Germinal center (tissue), 1 donor: ENCODE data around the gene CRK.

Source experiments
- DNase-seq: peaks from one replicate; pipeline ENCODE4 v3.0.0; 2012; ENCODE audit warnings: mixed read lengths, low spot score

CRK gene

GRCh38 chr17:1455797-1456599, at the start of gene CRK:
Gene CRK (minus strand): TSS chr17:1456232. CDS start chr17:1456117, 115 bp downstream.
- DNase-seq: peak; percentile 100

DNA sequence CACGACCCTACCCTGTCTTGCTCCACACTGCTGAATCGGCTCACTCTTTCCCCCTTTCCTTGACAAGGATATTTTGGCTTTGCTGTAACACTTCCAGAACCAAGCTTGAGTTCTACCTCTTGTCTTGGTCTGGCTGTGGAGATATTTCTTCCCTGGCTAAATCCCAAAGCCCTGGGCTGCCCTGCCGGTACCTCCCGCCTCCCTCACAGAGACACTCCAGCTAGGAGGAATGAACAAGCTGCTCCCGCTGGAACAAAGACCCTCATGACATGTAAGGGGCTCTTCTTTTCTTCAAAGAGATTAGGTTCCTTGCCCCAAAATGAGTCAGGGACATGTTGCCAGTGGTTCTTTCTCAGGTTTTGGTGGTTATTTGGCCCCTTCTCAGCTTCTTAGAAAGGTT, 49.6 kb upstream of the CRK start:
- no peak for DNase-seq

DNA sequence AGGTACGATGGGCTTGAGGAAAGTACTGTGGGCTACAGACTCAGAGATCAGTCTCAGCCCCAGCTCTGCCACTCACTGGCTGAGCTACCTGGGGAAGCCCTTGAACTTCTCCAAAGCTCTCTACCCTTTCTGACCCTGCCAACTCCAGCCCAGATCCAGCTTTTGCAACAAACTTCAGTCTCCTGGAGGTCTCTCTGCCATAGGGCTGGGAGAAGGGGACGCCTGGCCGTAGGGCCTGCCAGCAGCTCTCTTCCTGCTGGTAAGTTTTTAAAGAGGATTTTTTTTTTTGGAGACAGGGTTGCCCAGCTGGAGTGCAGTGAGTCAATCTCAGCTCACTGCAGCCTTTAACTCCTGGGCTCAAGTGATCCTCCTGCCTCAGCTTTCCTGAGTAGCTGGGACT, 48.8 kb upstream of the CRK start:
- no peak for DNase-seq

DNA sequence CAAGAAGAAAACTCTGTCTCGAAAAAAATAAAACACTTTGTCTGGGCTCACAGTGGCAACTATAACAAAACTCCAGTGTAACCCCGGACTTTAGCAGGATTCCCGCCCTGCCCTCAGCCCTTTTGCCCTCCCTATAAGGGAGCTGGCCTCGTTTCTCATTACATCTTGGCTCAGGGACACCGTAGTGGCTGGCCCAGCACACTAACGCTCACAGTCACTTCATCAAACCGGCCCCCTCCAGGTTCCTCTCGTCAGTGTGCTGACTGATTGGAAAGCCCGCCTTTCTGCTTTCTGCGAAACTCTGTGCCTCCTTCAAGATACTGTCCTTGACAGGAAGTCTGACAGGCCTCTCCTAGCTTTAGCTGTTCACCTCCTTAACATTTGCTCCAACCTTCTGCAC, 47.7 kb upstream of the CRK start:
- DNase-seq: no peak

DNA sequence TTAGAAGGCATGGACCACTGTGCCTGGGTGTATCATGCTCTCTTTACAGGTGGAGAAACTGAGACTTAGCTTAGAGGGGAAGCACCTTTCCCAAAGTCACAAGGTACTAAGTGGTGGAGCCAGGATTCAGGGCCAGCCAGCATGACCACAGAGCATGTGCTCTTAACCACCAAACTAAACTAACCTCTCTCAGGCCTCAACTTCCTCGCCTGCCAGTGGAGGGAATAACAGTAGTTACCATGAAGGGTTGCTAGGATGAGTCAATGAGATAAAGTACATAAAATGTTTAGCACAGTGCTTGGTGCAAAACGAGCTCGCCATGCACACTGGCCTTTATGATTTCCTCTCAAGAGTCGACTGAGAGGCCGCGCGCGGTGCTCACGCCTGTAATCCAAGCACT, 42.8 kb upstream of the CRK start:
- no peak for DNase-seq

DNA sequence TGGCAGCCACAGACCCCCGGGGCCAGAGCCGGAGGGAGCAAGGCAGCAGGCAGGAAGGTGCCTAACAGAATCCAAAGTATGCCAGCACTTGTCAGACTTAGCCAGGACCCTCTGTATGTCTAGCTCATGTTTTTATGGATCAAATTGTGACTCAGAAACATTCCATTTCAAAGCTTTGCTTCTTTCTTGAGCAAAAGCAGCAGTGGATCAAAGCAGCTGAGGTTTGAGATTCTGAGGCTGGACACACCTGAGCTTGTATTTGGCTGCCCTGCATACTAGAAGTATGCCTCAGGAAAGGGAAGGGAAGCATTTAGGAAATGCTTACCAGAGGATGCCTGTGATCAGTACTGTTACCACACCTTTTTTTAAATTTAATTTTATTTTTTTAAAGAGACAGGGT, 42.2 kb upstream of the CRK start:
- DNase-seq: no peak

DNA sequence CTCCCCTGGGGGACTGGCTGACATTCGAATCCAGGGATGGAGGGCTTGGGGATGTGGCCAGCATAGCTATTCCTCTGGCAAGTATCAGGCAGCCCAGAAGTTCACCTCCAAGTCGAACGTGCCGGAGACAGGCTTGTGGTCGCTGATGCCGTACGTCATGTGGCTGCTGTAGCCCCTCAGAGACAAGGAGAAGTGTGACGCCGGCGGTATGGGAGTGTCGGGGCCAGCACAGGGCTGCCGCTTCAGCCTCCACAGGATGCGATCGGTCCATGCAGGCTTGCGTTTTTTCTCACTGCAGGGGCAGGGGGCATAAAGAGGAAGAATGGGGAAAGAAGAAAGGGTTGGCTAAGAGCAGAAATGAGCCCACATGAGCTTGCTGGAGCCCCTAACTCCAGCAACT, 41.8 kb upstream of the CRK start:
- DNase-seq: no peak

GRCh38 chr17:1496869-1497268, 40.8 kb upstream of the CRK start:
- DNase-seq: no peak

DNA sequence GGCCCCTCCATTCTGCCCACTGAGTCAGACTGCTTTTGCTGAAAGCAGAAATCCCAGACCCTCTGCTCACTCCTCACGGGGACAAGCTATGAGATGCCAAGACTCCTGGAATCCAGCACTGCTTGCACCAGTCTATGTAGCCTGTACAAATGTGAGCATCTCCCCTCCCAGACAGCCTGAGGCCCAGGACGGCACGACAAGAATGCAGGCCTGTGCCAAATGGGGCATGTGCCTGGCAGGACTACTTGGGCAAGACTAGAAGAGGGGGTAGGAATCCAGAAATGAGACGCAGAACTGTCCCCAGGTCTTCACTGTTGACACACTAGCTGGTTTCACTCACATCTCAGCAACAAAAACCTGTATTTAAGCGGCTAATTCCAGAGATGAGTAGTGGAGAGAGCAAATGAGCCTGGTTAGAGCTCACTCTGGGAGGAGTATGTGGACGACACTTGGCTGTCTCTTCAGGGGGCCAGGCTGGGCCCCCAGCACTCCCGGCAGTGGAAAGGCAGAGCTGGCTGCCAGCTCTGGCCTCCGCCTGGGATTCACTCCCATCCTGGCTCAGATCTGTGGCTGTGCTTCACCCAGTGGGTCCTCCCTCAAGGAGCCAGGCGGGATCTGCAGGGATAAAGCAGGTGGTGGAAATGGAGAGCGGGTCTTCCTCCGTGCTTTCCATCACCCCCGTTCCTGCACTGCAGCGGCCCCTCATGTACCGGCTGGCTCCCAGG, 39.4 kb upstream of the CRK start:
- DNase-seq: no peak

- DNase-seq: no peak
Observed at GRCh38 chr17:1494736-1495253, 38.8 kb upstream of the CRK start.

GRCh38 chr17:1494203-1494602, 38.2 kb upstream of the CRK start:
- no peak for DNase-seq

GRCh38 chr17:1493291-1493980, 37.4 kb upstream of the CRK start:
- DNase-seq: no peak

DNA sequence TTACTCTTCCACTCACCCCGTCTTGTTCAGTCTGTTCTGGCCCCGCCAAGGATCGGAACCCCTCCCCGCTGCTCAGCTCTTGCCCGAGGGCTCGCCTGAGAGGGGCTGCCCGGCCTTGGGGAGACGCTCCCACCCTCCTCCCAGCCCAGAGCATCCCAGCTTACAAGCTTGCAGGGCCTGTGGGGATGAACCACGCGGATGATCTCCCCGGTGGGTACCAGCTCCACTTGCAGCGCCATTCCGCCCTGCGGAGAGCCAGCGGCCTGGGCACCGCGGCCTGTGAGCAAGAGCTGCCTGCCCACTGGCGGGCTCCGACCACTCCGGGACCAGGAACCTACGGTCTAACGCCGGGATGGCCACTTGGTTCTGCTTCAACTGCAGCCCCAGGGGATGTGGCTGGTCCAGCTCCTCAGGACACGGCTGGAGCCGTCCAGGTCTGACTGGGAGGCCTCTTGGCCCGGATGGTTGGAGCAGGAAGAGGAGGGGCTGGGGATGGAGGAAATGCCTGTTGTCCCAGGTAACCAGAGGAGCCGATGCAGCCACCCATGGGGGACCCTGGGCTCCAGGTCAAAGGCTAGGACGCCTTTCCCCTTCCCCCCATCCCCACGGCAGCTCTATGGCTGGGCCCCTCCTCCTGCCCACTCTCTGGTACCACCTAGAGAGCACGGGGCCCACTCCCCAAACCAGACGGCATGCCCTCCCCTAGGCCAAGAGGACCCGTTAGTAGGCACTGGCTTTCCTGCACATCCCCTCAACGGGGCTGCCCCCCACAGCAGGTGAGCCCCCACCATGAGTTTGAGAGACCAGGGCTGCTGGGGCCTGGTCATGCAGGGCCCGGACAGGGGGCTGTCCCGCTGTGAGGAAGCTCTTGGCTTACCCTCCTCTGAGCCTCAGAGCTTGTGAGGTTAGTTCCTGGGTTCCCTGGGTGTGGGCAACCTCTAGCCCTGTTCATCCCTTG, 36.5 kb upstream of the CRK start, which contains the start of gene MYO1C:
Gene MYO1C, minus strand, starts transcription at position 438 of the 958 bp plus-strand sequence. Its CDS starts 199 bp downstream, at position 239.
- DNase-seq: no peak

- DNase-seq: peak; percentile 83
Observed at GRCh38 chr17:1491443-1492248, 35.6 kb upstream of the CRK start.

- peak; percentile 81 for DNase-seq
Observed at GRCh38 chr17:1490643-1491442, 34.8 kb upstream of the CRK start.

- no peak for DNase-seq
Observed at GRCh38 chr17:1488826-1489270, 32.8 kb upstream of the CRK start.

DNA sequence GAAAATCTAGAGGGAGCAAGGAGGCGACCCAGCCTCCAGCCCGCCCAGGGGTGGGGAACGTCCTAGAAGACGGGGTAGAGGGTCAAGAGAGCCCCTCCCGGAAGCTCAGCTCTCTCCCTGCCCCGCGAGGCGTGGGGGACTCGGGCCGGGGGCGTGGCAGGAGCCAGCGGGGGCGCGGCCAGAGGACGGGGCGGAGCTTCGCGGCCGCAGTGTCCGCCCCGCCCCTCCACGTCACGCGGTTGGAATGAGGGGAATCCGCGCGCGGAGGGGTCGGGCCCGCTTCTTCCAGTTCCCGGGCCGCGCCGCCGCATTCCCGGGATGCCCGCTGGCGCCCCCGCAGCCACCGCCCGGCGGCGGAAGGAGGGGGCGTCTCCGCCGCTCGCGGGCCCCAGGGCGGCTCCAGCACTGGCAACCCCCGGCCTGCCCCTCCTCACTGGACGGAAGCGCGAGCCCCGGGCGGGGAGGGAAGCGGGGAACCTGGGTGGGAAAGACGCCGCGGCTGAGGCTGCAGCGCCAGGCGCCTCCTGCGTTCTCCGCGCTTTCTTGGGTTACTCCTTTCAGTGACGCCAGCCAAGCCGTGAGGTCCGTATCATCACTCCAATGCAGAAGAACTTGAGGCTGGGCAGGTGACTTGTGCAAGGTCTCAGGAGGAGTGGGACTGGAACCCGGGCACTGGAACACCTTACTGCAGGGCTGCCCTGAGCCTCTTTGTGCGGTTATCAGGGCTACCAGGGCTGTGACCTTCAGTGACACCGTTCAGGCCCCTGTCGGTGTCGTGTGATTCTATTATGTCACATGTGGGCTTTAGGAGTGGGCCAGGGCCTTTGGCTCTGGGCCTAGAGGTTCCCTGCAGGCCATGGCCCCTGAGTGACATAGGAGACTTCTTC, 32.1 kb upstream of the CRK start:
- peak; percentile 84 for DNase-seq
